ENCODE measurements around the gene HOXA7. TPM values are rescaled to one million over a fixed set of nuclear protein-coding genes. Genes with fewer than 3 reads are reported as not detected.

Gene HOXA7
- polyA plus RNA-seq, 10 donors = 0.84 to 12.3 (median 5.6) TPM

DNA sequence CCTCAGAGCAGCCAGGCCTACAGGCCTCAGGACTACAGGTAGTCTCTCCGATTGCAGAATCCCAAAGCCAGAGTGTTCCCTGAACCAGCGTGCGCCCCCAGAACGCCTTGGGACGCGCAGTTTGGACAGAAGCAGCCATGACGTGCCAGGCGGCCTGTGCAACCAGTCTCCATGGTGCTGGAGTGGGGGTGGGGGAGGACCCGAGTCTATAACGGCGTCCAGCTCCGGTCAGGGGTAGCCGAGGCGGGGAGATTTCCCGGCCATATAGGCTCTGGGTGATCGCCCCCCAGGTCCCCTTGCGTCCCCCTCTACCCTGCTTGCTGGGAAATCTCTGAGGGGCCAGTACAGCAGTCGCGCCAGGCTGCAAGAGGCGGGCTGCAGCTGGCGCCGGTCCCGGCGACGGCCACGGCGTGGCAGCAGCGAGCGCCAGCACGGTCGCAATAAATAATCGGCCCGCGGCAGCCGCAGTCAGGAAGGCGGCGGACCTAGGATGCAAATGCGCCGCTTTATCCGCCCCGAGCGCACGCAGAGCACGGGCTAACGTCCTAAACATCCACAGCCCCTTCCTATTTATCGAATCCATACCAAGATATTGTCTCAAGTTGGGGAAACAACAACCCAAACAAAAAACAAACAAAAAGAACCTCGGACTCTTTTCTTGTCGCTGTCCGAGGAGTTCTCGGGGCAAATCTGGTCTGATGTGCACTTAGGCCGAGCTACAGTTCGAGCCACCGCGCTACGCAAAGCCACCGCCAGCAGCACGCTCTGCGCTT lies 5.7 kb downstream of the HOXA7 start:
- DNase-seq = peak; percentile 79 to 95 (median 86)

DNA sequence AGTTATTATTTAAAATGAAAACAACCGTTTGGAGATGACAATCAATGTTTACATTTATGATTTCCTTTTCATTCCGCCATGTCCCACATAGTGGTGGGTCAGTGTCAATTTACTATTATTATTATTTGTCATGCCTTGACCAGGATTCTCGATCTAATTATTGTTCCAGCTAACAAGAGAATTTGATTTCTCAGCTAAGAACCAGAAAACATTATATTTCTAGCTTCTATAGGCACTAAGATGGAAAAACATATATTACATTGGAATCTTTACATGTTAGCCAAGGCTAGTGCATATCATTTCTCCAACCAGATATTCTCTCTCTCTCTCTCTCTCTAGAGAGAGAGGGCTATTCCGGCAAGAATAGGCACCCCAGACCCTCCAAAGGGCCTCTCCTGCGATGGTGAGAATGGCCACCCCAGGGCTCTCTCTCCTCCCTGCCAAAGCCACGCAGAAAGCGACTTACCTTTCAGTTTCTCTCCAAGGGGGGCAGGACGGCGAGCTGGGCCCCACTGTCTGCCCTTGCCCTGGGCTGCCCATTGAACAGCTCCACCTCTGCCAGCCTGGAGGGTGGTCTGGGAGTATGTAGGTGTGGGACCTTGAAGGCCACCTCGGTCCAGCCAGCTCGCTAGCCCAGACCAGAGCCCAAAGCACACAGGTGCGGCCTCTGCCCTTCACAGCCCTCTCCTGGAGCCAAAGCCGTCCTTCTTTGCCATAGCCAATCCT lies 6.5 kb downstream of the HOXA7 start:
- peak in 1 of 3 donors; percentile 65 for DNase-seq

DNA sequence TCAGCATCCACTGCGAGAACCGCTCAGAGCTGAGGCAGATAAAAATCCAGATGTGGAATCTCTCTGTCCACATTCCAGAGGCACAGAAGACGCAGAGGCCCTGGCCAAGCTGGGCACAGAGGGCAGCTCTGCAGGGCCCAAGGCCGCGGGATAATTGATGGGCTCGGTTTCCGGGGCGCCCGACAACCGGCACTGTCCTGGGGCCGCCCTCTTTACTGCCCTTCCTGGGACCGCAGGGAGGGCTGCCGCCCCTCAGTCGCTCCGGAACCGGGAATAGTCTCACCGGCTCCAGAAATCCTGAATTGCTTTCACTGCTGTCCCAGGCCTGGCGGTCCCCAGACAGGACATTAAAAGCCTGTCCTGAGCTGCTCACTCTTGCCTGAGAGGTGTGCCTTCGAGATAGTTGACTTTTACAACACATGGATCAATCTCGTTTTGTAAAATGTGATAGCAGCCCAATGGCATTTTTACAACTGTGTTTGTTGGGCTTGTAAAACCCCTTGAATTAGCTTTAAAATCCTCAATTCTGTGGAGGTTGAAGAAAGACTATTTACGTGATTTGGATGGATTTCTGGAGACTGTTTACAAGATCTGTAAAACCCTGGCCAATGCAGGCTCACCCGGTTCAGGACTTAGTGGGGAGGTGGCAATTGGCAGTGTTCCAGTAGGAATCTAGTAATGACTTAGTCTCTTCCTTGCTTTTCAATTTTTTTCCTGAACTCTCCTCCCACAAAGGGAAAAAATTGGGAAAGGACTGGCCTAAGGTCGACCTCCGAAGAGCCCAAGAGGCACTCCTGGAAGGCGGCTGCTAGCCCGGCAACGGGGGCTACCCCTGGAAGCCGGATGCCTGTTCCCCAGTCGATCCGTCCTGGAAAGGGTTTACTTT lies 7.5 kb downstream of the HOXA7 start:
- peak in 1 of 3 donors; percentile 71 for DNase-seq

DNA sequence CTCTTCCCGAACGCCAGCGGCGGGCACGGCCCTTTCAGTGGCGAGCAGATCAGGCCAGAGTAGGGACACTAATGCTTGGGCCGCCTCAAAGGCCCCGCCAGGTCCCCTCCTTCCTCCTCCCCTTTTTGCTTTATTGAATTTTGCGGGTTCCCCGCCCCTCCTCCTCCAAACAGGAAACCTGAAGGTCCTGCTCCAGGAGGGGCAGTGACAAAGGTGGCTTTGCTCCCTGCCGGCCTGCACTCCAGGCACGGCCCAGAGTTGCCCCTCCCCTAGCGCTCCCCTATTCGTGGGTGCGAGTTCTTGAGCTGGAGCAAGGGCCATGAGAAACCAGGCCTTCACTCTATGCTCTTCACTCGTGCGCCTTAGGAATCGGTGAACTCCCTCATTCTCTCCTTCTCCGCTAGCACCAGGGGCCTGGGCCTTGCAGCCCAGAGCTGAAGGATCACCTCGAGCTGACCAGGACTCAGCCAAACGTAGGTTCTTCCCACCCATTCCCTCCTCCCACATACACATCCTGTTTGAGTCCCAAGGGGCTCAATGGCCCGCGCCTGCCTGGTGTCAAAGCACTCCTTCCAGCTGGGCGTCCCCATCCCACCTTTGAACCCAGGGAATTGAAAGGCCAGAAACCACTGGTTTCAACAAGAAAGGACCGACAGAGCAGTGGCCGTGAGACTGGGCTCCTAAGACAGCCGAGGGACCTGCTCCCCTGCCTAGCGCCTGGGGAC lies 8.3 kb downstream of the HOXA7 start:
- DNase-seq = peak in 1 of 3 donors; percentile 83

DNA sequence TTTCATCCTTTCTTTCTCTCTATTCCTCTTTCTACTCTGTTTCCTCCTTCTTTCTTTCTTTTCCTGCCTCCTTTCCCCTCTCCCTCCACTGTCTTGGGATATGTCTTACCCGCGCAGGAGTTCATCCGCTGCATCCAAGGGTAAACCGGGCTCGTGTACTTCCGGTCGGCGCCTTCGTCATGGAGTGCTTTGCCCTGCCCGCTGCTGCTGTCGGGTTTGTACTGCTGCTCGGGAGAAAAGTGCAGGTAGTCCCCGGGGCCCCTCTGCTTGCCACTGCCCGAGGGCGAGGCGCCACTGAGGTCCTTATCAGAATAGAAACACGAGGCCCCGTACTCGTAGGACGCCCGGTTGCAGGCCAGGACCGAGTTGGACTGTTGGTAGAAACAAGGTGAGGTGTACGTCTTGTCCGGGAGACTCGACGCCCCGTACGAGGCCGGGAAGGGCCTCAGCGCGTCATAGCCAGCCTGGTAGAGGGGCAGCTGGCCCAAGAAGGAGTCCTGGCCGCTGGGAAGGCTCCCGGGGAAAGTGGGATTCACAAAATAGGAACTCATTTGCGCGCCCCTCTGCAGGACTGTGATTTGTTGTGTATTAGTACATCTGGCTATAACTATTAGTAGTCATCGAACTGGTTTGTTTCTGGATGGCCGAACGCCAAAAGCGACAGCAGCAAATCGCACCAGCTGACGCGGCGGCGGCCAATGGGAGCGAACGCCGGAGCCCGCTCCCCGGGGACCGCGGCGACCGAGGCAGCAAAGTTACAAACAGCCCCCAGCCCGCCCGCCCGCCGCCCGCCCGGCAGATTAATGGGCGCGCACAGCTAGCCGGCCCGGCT lies 9.1 kb downstream of the HOXA7 start, which contains the start of gene HOXA6:
Gene HOXA6, minus strand, starts transcription at position 576 of the 832 bp plus-strand sequence. Its CDS starts 25 bp downstream, at position 551.
- peak in 1 of 3 donors; percentile 85 for DNase-seq

DNA sequence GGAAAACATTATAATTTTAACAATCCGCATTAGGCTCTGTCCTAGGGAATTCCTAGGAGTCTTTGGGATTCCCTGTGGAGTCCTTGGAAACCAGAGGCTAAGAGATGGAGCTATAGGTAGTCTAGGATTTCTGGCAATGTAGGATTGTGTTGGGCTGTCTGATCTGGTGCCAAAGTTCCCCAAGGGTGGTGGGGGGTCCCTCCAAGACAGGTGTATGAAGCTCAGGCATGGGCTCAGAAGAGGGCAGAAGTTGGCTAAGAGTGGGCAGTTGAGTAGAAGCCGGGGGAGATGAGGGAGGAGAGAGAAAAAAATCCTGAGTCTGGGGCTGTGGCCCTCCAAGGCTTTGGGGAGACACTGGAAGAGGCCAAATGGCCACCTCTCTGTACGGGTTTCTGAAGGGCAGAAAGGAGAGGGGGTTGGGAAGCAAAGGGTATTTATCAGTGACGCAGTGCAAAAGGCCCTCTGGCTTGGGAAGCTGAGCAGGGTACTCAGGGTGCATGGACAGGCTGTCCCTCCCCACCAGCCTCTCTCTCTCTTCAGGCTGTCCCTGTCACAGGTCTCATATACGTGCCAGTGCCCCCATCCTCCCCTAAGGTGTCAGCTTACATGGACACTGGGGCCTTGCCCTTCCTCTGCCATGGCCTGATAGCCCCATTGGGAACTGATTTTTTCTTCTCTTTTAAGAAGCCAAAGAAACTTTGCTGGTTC lies 9.8 kb downstream of the HOXA7 start:
- DNase-seq = peak in 1 of 3 donors; percentile 51

DNA sequence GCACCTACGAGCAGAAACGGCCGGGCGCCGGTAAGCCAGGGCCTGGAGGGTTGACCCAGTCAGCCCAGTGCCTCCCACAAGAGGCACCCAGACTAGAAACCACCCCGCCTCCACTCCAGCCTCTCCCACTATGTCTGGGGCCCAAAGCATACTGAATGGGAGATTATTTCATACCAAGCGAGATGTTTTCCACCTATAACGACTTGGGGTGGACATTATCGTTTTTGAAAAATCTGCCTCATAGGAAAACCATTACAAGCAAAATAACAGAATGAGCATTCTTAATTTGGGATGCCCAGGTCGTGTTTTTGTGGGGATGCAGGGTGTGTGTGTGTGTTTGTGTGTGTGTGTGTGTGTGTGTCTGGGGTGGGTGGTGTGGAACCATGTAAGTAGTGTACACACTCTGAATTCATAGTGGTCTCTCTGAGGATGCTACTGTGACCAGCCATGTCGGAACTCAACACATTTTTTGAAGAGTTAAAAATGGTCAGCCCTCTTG lies 10.5 kb downstream of the HOXA7 start:
- no peak for DNase-seq

DNA sequence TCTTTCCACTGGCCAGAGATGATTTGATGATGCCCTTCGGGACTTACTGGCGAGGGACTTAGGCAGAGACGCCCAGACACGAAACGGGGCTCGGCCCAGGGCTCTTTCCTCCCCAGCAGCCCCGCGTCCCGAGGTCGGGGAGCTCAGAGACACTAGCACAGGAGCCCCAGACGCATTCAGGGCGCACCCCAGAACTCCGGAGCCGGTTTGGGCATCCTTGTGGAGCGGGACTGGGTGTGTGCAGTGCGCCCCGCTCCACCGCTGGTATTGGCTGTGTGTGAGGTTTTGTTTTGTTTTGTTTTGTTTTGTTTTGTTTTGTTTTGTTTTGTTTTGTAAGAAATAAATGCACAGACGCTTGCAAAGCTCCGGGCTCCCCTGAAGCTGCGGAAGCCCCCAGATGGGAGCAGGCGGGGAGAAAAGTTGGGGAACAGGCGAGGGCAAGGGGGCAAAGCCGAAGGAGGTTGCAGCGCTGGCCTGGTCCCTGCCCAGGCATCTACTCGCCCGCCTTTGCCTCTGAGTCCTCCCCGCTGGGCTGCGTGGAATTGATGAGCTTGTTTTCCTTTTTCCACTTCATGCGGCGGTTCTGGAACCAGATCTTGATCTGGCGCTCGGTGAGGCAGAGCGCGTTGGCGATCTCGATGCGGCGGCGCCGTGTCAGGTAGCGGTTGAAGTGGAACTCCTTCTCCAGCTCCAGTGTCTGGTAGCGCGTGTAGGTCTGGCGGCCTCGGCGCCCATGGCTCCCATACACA lies 11.1 kb downstream of the HOXA7 start:
- DNase-seq = peak in 1 of 3 donors; percentile 65

DNA sequence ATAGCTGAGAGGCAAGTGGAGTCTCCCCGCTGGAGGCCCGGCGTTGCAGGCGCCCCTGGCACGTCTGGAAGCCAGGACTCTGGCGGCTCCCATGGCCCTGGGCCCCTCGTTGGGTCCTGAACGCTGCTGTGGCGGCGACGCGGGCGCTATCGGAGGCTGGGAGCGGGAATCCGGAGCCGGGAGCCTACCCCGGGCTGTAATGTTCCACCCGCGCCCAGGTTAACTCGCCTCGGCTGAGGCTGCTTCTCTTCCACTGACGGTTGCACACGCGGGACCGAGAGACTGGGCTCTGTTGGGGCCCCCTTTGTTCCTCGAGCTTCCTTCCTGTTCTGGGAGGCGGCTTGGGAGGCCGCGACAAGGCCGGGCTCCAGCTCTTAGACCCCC lies 11.7 kb downstream of the HOXA7 start:
- peak in 1 of 3 donors; percentile 63 for DNase-seq

DNA sequence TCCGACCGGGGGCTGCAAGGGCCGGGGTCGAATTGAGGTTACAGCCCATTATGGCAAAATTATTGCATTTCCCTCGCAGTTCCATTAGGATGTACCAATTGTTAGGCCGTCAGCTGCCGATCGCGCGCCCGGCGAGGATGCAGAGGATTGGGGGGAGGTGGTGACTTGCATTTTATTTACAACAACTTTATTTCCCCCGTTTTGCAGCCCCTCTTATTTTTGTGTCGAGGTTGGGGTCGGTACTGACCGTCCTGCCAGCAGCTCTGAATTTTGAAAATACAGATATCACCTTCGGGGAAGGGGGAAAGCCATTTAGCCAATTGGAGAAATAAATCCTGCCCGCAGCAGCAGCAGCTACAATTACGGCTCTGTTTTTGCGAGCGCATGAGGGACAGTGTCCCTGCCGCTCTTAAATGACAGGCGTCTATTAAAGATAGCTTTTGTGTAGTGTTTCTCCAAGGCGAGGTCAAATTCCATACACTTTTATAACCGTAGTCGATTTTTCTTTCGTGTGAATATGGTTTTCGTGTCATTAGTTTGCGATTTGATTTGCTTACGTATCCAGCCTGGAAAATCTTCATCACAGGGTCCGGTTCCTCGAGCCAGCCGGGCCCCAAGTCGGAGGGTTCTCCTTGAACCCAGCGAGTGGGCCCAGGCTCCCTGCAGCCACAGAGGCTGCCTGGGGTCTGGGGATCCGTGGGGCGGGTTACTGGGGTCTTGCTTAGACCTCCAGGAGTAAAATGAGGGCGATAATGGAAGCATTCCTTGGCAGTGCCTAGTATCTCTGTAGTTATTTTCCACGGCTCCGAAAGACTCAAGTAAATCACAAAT lies 12.3 kb downstream of the HOXA7 start:
- peak in 1 of 3 donors; percentile 64 for DNase-seq

DNA sequence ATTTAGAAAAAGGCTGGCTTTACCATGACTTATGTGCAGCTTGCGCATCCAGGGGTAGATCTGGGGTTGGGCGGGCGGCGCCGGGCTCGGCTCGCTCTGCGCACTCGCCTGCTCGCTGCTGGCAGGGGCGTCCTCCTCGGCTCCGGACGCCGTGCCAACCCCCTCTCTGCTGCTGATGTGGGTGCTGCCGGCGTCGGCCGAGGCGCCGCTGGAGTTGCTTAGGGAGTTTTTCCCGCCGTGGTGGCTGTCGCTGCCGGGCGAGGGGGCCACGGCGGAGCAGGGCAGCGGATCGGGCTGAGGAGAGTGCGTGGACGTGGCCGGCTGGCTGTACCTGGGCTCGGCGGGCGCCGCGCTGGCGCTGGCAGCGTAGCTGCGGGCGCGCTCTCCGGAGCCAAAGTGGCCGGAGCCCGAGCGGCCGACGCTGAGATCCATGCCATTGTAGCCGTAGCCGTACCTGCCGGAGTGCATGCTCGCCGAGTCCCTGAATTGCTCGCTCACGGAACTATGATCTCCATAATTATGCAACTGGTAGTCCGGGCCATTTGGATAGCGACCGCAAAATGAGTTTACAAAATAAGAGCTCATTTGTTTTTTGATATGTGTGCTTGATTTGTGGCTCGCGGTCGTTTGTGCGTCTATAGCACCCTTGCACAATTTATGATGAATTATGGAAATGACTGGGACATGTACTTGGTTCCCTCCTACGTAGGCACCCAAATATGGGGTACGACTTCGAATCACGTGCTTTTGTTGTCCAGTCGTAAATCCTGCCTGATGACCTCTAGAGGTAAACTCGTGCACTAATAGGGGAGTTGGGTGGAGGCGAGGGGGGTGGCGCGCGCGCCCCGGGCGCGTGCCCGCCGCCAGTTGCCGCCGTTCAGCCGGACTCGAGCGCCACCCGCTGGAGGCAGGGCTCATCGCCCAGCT lies 13.2 kb downstream of the HOXA7 start, which contains the start of gene HOXA5:
Gene HOXA5, minus strand, starts transcription at position 659 of the 927 bp plus-strand sequence. Its CDS starts 74 bp downstream, at position 585.
- DNase-seq = peak; percentile 88 to 89 (median 89)

DNA sequence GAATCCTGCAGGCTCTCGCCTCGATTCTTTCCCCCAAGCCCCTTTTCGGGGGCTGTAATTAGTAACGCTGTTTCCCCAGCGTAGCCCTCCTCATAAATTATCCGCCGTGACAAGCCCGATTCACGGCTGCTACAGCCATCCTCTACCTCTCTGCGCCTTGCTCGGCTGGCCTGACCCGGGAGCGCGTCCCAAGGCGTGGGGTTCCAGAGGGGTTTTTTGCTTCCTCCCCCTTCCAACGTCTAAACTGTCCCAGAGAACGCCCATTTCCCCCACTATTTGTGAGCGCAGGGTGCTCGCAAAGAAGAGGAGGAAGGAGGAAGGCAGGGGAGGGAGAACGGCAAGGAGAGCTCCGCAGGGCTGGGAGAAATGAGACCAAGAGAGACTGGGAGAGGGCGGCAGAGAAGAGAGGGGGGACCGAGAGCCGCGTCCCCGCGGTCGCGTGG lies 13.9 kb downstream of the HOXA7 start:
- no peak for DNase-seq

DNA sequence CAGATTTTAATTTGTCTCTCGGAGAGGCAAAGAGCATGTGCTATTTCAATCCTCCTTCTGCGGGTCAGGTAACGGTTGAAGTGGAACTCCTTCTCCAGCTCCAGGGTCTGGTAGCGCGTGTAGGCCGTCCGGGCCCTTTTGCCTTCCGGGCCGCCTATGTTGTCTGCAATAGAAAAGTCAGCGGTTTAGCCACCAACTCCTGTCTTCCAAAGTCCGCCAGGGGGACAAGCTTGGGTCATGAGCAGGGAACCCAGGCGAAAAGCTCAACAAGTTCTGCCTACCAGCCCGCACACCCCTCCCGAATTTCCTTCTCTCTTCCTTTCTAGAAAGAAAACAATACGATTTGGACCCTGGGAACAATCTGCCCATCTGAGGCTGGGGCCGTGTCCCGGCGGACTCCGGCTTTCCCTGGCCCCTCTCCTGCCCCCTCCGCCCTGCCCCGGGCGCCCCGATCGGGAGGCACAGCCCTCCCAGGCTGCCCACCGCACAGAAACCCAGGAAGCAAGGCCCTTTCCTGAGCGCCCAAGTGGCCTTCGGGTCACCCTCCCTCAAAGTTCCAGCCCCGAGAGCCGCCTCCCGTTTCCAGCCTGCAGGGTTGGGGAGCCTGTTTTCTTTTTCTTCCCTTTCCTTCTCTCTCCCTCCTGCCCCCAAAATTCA lies 14.4 kb downstream of the HOXA7 start:
- peak in 1 of 3 donors; percentile 62 for DNase-seq

DNA sequence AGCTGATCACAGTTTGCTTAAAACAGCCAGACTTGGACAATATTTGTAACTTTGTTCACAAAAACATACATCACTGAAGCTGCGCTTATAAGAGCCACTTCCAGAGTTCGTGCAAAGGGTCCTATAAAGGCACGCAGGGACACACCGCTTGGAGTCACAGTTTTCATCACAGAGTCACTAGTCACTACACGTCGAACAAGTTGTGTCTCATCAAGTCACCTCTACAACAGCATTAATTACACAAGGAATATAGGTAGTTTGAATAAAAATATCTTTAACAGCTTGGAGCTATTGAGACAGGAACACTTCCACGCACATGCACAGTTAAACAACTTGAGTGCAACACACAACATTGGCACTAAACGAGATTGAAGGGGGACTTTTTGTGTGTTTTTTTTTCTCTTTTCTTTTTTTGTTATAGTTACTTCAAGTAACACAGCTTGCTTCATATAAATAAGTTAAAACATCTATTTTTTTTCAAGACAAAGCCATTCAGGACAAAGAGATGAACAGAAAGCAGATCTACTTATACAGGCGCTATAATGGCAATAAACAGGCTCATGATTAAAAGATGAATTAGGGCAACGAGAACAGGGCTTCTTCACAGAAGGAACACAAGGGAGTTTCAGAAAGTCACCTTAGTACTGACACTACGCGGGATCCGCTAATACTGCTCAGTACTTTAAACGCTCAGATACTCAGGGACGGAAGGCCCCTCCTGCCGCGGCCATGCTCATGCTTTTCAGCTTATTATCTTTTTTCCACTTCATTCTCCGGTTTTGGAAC lies 15.1 kb downstream of the HOXA7 start:
- peak in 1 of 3 donors; percentile 46 for DNase-seq

All from muscle of back (tissue), 11 donors.